Measurements from ENCODE around the gene TMEM175. TPM values are rescaled to one million over a fixed set of nuclear protein-coding genes. Genes with fewer than 3 reads are reported as not detected.

The TMEM175 gene
- total and polyA plus RNA-seq, 2 donors (not counting 1 experiment from before 2014, with no cell fraction given) = 44.4 to 432 TPM

GRCh38 chr4:970046-970745 lies 37.9 kb downstream of the TMEM175 start:
- POLR2A ChIA-PET = no interaction called here
- peaks cover 65% of the 10 kb centered on the region for H4K20me1 ChIP-seq (ENCODE audit: control insufficient read depth, insufficient read depth, low read length, poor library complexity, severe bottlenecking)
- CTCF ChIA-PET = interaction anchor here (1.5 kb wide), 1 partner anchor 228 kb away, joined by 4 read pairs; no protein-coding TSS in a partner anchor
- H3K4me3 ChIP-seq (ENCODE audit: control extremely low read depth in 1 of 5, extremely low read depth in 1 of 5, insufficient read depth in 1 of 5, low read depth in 2 of 5, low read length in 4 of 5) = no peak overlapping the region
- H3K4me1 ChIP-seq (ENCODE audit: control insufficient read depth in 2 of 2, insufficient read depth in 2 of 2, low read length in 2 of 2) = peaks cover 14 to 29% of the 10 kb centered on the region in 2 donors
- H3K9me3 Mint-ChIP-seq (ENCODE audit: insufficient read depth) = no peaks in the 10 kb centered on the region
- H3K27ac ChIP-seq (ENCODE audit: low read length in 2 of 2) = no peak overlapping the region
- DNase-seq (no peak), ATAC-seq (ENCODE audit: low read depth) (no peak)
- H3K4me2 ChIP-seq (replicated peaks; ENCODE audit: low read depth, low read length, poor library complexity, severe bottlenecking) = no peak overlapping the region
- no peak overlapping the region for H3K27ac Mint-ChIP-seq
- H3K9ac ChIP-seq (ENCODE audit: low read length) = no peak overlapping the region
- H3K79me2 ChIP-seq (ENCODE audit: control insufficient read depth, insufficient read depth, low read length) = peaks cover 24% of the 10 kb centered on the region
- WGBS (ENCODE audit: insufficient coverage) = 96% methylated on average over 21 of the region's 25 CpGs
- intact Hi-C loops (cut with micrococcal nuclease) = no loop called here
- TF ChIP-seq EZH2 (IDR thresholded peaks at IDR 0.05; ENCODE audit: borderline replicate concordance, insufficient read depth, low read depth, low read length, poor library complexity, severe bottlenecking) = no peak
- TF ChIP-seq CTCF (IDR thresholded peaks at IDR 0.05) = no peak
- no peaks in the 10 kb centered on the region for H3K27me3 Mint-ChIP-seq
- H3K9me3 ChIP-seq (ENCODE audit: control extremely low read depth in 1 of 3, control insufficient read depth in 2 of 3, insufficient read depth in 1 of 3, low read length in 2 of 3) = peaks cover 0 to 12% (median 0%) of the 10 kb centered on the region in 3 donors
- peak overlapping the region; percentile 60 for H3K4me3 Mint-ChIP-seq
- peaks cover 0 to 6% (median under 1%) of the 10 kb centered on the region in 4 experiments for H3K27me3 ChIP-seq (replicated peaks in 1 of 4; ENCODE audit: control extremely low read depth in 1 of 4, control insufficient read depth in 3 of 4, insufficient read depth in 4 of 4, low read length in 3 of 4)
- H3K4me1 Mint-ChIP-seq = peaks cover 9% of the 10 kb centered on the region
- peaks cover 0 to 5% of the 10 kb centered on the region in 2 experiments for H3K36me3 ChIP-seq (replicated peaks in 1 of 2; ENCODE audit: control extremely low read depth in 1 of 2, control insufficient read depth in 1 of 2, extremely low read depth in 1 of 2, insufficient read depth in 2 of 2, low read length in 1 of 2)
- H2AFZ ChIP-seq (ENCODE audit: insufficient read depth, low read depth, low read length, poor library complexity, severe bottlenecking) = no peak overlapping the region

- Histone ChIP-seq H3K4me2 (replicated peaks; ENCODE audit: low read depth, low read length, poor library complexity, severe bottlenecking) (no peak overlapping the region), H3K27ac (ENCODE audit: low read length in 2 of 2) (no peak overlapping the region), H3K36me3 (replicated peaks in 1 of 2; ENCODE audit: control extremely low read depth in 1 of 2, control insufficient read depth in 1 of 2, extremely low read depth in 1 of 2, insufficient read depth in 2 of 2, low read length in 1 of 2) (peaks cover 0 to 3% of the 10 kb centered on the region in 2 experiments), H3K9ac (ENCODE audit: low read length) (no peak overlapping the region), H4K20me1 (ENCODE audit: control insufficient read depth, insufficient read depth, low read length, poor library complexity, severe bottlenecking) (peaks cover 65% of the 10 kb centered on the region), H3K27me3 (replicated peaks in 1 of 4; ENCODE audit: control extremely low read depth in 1 of 4, control insufficient read depth in 3 of 4, insufficient read depth in 4 of 4, low read length in 3 of 4) (peaks cover 0 to 6% (median under 1%) of the 10 kb centered on the region in 4 experiments), H2AFZ (ENCODE audit: insufficient read depth, low read depth, low read length, poor library complexity, severe bottlenecking) (no peak overlapping the region), H3K79me2 (ENCODE audit: control insufficient read depth, insufficient read depth, low read length) (peaks cover 24% of the 10 kb centered on the region), H3K9me3 (ENCODE audit: control extremely low read depth in 1 of 3, control insufficient read depth in 2 of 3, insufficient read depth in 1 of 3, low read length in 2 of 3) (peaks cover 0 to 15% (median 0%) of the 10 kb centered on the region in 3 donors), H3K4me3 (ENCODE audit: control extremely low read depth in 1 of 5, extremely low read depth in 1 of 5, insufficient read depth in 1 of 5, low read depth in 2 of 5, low read length in 4 of 5) (no peak overlapping the region), H3K4me1 (ENCODE audit: control insufficient read depth in 2 of 2, insufficient read depth in 2 of 2, low read length in 2 of 2) (peaks cover 14 to 29% of the 10 kb centered on the region in 2 donors)
- DNase-seq = no peak
- no peak for ATAC-seq (ENCODE audit: low read depth)
- no peak for TF ChIP-seq CTCF (IDR thresholded peaks at IDR 0.05)
- TF ChIP-seq EZH2 (IDR thresholded peaks at IDR 0.05; ENCODE audit: borderline replicate concordance, insufficient read depth, low read depth, low read length, poor library complexity, severe bottlenecking) = no peak
- Mint-ChIP-seq H3K27me3 (no peaks in the 10 kb centered on the region), H3K4me3 (peak overlapping the region; percentile 60), H3K4me1 (peaks cover 9% of the 10 kb centered on the region), H3K9me3 (ENCODE audit: insufficient read depth) (no peaks in the 10 kb centered on the region), H3K27ac (no peak overlapping the region)
- intact Hi-C loops (cut with micrococcal nuclease) = no loop called here
- ChIA-PET POLR2A (no interaction called here), CTCF (interaction anchor here (1.5 kb wide), 1 partner anchor 228 kb away, joined by 4 read pairs; no protein-coding TSS in a partner anchor)
- WGBS (ENCODE audit: insufficient coverage) = 92% methylated on average over 14 of the region's 17 CpGs
Observed at GRCh38 chr4:970854-971520, 38.7 kb downstream of the TMEM175 start.
